Right ventricle myocardium superior (tissue), 1 donor: ENCODE measurements around the gene SLC38A10. TPM values are rescaled to one million over a fixed set of nuclear protein-coding genes. Genes with fewer than 3 reads are reported as not detected.

Source experiments
- ATAC-seq: fragments of 200-7000 bp; cut with Tn5 transposase; one replicate; pipeline ENCODE4 v1.9.1; 2020; ENCODE audit warnings: mild to moderate bottlenecking; ENCODE audit not compliant: poor library complexity
- DNase-seq: peaks from one replicate; pipeline ENCODE4 v3.0.0-alpha.2; 2020
- intact Hi-C: fragments of 100-400 bp; cut with DNase I; formaldehyde crosslinking; loops from one replicate; pipeline ENCODE4 v1.11.2; 2022
- total RNA-seq: library from RNA; stranded (reverse); fragmentation: NEBNext Ultra II Directional; extraction: Animal tissue kit (Norgen Biotek cat#: 25700); gene quantifications from one replicate; pipeline ENCODE4 v1.2.1, GENCODE V29; 2021
- donor health status: DM: no; HTN: yes; CAD: no; lungs with severe emphysema.

SLC38A10 gene
- total RNA-seq, 1 donor from 2014 or later = 41.3 TPM

DNA sequence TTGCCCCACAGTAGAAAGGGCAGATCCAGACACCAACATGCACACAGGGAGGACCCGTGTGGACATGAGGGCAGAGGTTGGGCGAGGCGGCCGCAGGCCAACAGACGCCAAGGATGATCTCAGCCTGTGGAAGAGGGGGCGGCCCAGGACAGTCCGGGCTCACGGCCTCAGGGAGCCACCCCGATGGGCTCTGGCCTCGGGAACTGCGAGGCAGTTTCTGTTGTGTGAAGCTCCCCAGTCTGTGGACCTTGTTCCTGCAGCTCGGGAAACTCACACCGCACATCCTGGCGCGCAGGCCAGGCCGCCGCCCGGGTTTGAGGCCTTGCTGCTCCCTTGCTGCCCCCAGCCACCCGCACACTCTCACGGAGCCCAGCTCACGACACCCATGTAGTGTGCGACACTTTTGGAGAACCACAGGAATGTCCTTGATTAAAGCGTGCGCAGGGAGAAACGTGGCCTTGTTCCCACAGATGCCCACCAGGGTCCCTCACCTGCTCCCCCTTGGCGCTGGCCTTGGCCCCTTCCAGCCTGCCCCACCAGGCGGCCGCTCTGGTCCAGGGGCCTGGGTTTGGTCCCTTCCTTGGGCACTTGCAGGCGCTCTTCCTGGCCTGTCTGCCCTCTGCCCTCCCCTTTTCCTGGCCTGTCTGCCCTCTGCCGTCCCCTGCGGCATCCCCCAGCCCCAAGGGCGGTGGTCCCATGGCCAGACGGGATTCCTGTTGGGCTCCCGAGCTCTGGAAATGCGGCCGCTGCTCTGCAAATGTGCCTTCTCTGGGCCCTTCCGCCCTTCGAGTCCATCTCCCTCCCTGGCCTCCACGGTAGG is 9.3 kb upstream of the SLC38A10 start:
- DNase-seq = no peak
- intact Hi-C loops = no loop called here
- no peak for ATAC-seq

DNA sequence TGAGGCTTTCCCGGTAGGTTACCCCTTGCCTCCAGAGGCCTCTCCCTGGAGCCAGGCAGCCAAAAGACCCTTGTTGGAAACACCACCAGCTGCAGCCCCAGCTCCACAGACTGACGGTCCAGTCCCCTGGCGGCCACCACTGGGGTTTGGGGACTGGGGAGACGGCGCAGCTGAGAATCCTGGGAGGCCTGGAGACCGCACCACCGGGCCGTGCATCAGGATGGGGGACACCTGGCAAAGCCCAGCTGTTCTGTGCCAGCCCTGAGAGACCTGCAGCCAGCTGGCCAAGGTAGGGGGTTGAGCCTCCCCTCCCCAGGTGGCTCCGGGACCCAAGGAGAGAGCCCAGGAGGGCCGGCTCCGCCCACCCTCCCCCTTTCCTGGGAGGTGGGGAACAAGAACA is 8.3 kb upstream of the SLC38A10 start:
- intact Hi-C loops = no loop called here
- no peak for DNase-seq
- ATAC-seq = no peak

- peak; percentile 48 for ATAC-seq
- no peak for DNase-seq
- intact Hi-C loops = no loop called here
These were observed 7.8 kb upstream of the SLC38A10 start for GRCh38 chr17:81302861-81303333.

- ATAC-seq (no peak), DNase-seq (no peak)
- intact Hi-C loops = no loop called here
These were observed 7.2 kb upstream of the SLC38A10 start for GRCh38 chr17:81302324-81302723.

DNA sequence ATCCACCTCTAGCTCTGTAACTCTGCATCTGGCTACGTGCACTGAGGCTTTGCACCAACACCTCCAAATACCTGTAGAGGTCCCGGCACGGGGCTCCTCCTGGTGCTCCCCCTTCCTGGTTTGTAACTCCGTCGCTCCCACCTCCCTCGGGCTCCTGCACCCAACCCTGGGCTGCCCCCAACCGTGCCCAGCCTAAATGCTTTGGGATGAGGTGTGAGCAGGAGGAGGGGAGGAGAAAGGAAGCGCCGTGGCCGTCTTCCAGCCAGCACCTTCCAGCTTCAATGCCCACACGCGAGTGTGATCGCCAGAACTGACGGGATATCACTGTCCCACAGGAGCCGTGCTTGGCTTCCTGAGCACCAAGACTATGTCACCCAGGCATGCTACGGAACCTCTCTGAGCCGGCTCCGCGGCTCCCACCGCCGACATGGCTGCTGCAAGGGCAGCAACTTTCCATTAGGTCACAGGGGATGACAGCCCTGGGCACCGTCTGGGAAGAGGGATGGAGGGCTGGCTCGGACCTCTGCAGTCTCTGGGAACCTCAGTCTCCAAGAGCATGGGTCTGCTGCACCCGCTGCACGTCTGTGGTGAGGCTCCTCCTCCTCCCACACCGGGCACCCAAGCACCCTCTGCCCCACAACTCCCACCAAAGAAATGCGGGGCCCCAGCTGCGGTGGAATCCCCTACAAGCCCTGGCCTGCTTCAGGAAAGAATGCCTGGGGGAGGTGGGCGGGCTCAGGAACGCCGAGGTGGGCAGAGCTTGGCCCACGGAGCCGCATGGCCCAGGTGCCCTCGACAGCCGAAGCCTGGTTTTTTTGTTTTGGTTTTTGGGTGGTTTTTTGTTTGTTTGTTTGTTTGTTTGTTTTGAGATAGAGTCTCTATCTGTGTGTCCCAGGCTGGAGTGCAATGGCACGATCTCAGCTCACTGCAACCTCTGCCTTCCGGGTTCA is 6.4 kb upstream of the SLC38A10 start:
- intact Hi-C loops = no loop called here
- ATAC-seq (no peak), DNase-seq (no peak)

GRCh38 chr17:81300586-81301155 is 5.6 kb upstream of the SLC38A10 start:
- ATAC-seq (no peak), DNase-seq (no peak)
- intact Hi-C loops = no loop called here

GRCh38 chr17:81299846-81300585 is 4.9 kb upstream of the SLC38A10 start:
- no peak for ATAC-seq
- no peak for DNase-seq
- intact Hi-C loops = loop anchor here (5.0 kb wide), 1 partner anchor 92 kb away; no protein-coding TSS in a partner anchor

GRCh38 chr17:81298991-81299738 is 4.1 kb upstream of the SLC38A10 start:
- intact Hi-C loops = loop anchor here (5.0 kb wide), 1 partner anchor 93 kb away; no protein-coding TSS in a partner anchor
- no peak for DNase-seq
- ATAC-seq = no peak

DNA sequence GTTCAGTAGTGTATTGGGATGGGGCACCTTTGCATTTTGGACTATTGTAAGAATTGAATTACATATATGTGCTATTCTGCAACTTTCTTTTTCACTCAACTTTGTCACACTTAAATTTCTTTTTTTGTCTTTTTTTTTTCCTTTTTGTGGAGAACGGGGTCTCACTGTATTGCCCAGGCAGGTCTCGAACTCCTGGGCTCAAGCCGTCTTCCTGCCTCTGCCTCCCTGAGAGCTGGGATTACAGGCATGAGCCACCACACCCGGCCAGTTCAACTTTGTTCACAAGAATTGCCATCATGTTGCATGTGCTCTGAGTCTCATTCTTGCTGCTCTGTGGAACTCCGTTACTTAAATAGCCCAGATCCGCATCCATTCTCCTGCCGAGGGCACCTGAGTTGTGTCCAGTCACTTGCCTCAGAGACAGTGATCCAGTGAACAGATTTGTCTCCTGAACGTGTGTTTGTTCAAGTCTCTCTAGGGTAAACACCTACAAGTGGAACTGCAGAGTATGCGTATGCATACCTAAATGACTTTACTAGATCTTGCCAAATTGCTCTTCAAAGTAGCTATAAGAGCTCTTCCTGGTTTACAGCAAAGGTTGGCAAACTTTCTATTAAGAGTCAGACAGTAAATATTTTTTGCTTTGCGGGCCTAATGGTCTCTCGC is 3.4 kb upstream of the SLC38A10 start:
- DNase-seq (no peak), ATAC-seq (no peak)
- intact Hi-C loops = loop anchor here (5.0 kb wide), 1 partner anchor 94 kb away; no protein-coding TSS in a partner anchor

- ATAC-seq (peak; percentile 36), DNase-seq (no peak)
- intact Hi-C loops = loop anchor here (5.0 kb wide), 1 partner anchor 96 kb away; no protein-coding TSS in a partner anchor
These were observed 722 bp upstream of the SLC38A10 start for GRCh38 chr17:81295676-81296381.

- ATAC-seq (peak; percentile 34), DNase-seq (peak; percentile 57)
- intact Hi-C loops = loop anchor here (5.0 kb wide), 2 partner anchors 98 to 188 kb away; no protein-coding TSS in a partner anchor
These were observed 536 bp downstream of the SLC38A10 start for GRCh38 chr17:81294512-81295030.

DNA sequence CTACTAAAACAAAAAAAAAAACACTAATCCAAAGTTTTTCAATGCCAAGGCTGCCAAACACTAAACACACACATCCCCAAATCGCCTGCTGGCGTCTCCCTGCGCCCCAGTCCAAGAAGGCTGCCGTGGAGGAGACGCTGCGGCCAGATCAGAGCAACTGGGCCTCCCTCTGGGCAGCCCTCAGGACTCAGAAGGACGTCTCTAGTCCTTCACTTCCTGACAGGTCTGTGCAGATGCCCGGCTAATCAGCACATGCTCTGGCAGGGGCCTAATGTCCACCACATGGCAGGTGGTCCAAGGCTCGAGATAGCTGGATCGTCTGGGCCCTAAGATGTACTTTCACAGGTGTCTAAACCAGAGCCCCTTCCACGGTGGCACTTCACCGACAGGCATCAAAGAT is 2.7 kb downstream of the SLC38A10 start:
- ATAC-seq (no peak), DNase-seq (no peak)
- intact Hi-C loops = loop anchor here (5.0 kb wide), 1 partner anchor 190 kb away; no protein-coding TSS in a partner anchor

DNA sequence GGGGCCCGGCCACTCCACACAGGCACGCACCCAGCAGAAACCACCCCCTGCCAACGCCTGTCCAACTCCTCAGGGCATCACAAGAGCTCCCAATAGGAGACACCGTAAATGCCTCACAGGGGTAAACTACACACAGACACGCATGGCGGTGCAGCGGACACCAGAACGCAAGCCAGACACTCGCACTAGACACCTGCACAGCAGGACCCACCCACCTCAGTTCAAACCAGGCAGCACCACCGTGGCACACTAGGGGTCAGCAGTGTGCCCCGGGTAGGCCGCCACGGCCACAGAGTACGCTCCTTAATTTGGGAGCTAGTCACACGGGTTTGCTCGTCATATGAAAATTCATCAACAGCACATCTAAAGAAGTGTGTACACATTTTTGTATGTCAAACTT is 3.4 kb downstream of the SLC38A10 start:
- intact Hi-C loops = loop anchor here (5.0 kb wide), 1 partner anchor 191 kb away; no protein-coding TSS in a partner anchor

DNA sequence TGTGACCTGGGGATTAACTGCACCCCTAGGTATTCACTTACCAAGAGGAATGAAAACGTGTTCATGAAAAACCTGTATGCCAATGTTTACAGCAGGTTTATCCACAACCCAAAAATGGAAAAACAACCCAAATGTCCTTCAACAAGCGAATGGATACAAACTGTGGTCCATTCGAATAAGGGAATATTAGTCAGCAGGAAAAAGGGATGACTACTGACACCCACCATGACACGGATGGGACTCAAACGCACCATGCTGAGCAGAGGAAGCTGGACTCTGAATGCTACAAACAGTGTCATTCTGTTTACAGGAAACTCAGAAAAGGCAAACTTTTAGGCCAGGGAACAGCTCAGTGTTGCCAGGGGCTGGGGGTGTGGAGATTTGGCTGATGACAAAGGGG is 4.9 kb downstream of the SLC38A10 start:
- ATAC-seq = no peak
- intact Hi-C loops = loop anchor here (5.0 kb wide), 1 partner anchor 192 kb away; no protein-coding TSS in a partner anchor
- DNase-seq = no peak

More for the DNA sequence above, 3.4 kb downstream of the SLC38A10 start:
- ATAC-seq (peak; percentile 58), DNase-seq (peak; percentile 85)

DNA sequence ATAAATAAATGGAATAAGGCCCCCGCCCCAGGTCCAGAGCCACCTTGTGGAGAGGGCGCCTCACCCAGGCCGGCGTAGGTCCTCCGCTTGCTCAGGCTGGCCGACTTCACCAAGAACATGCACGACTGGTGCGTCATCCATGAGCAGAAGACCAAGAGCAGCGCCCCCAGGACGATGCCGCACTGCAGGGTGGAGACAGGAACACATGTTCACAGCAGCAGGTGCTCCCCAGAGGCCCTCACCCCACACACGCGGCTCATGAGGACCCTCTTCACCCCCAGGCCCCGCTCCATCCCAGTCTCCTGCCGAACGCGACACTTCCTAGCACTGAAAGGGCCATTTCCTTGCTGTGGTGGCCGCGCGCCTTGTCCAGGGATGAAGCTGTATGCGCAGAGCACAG is 5.5 kb downstream of the SLC38A10 start:
- DNase-seq = no peak
- intact Hi-C loops = loop anchor here (5.0 kb wide), 1 partner anchor 193 kb away; no protein-coding TSS in a partner anchor
- no peak for ATAC-seq

DNA sequence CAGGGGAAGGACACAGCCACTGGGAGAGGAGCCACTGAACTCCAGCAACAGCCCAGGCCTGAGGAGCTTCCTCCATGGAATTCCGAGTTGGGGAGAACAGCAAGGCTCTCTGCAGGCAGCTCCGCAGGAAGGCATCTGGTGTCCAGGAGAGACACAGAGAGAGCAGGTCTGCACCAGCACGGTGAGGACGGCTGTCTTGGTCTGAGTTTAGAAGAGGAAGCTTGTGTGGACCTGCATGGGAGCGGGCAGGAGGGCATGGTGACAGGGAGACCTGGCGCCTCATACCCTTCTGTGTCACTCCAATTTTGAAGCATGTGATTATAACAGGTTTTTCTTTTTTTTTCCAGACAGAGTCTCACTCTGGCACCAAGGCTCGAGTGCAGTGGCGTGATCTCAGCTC is 6.4 kb downstream of the SLC38A10 start:
- intact Hi-C loops = no loop called here
- DNase-seq = no peak
- no peak for ATAC-seq
